SK-N-SH treated with all-trans-retinoic acid at 6 μM for 48 hours (cell line): ENCODE data around the gene M1AP.

Experiments used
- ATAC-seq: fragments of 200-7000 bp; cut with Tn5 transposase; 3 replicates; pipeline ENCODE4 v1.9.1; 2020; ENCODE audit warnings: mild to moderate bottlenecking, moderate library complexity
- ARNTL ChIP-seq: fragments of 450-650 bp; formaldehyde crosslinking; IDR thresholded peaks from 2 replicates; pipeline ENCODE4 v1.5.0; 2020; ENCODE audit warnings: low read depth, mild to moderate bottlenecking, moderate library complexity, borderline replicate concordance
- BACH2 ChIP-seq: fragments of 250-450 bp; sonication (Bioruptor Pico); IDR thresholded peaks from 2 replicates; pipeline ENCODE4 v1.9.0; 2021; ENCODE audit warnings: mild to moderate bottlenecking, borderline replicate concordance
- CREB5 ChIP-seq: fragments of 250-450 bp; sonication (Bioruptor Pico); IDR thresholded peaks from 2 replicates; pipeline ENCODE4 v1.5.1; 2020; ENCODE audit warnings: low read depth, mild to moderate bottlenecking, moderate library complexity
- CSDC2 ChIP-seq: fragments of 250-450 bp; sonication (Bioruptor Pico); IDR thresholded peaks from 2 replicates; pipeline ENCODE4 v1.5.0; 2020; ENCODE audit warnings: mild to moderate bottlenecking, moderate library complexity
- ESRRG ChIP-seq: fragments of 250-450 bp; sonication (Bioruptor Pico); IDR thresholded peaks from 2 replicates; pipeline ENCODE4 v1.6.1; 2021; ENCODE audit warnings: mild to moderate bottlenecking
- GLIS3 ChIP-seq: fragments of 250-450 bp; sonication (Bioruptor Pico); IDR thresholded peaks from 2 replicates; pipeline ENCODE4 v1.5.0; 2020; ENCODE audit warnings: mild to moderate bottlenecking, moderate library complexity
- ISL1 ChIP-seq: fragments of 250-450 bp; sonication (Bioruptor Pico); IDR thresholded peaks from 2 replicates; pipeline ENCODE4 v2.1.2; 2022; ENCODE audit warnings: mild to moderate bottlenecking, moderate library complexity
- OSR1 ChIP-seq: fragments of 250-450 bp; sonication (Bioruptor Pico); IDR thresholded peaks from 2 replicates; pipeline ENCODE4 v1.8.0; 2022; ENCODE audit warnings: moderate library complexity, mild to moderate bottlenecking, inconsistent platforms
- POU6F1 ChIP-seq: fragments of 250-450 bp; sonication (Bioruptor Pico); IDR thresholded peaks from 2 replicates; pipeline ENCODE4 v1.8.0; 2021; ENCODE audit warnings: low read depth, mild to moderate bottlenecking, moderate library complexity, borderline replicate concordance
- PPARA ChIP-seq: fragments of 250-450 bp; sonication (Bioruptor Pico); IDR thresholded peaks from 2 replicates; pipeline ENCODE4 v1.5.0; 2020; ENCODE audit warnings: mild to moderate bottlenecking, borderline replicate concordance
- SNAI2 ChIP-seq: fragments of 250-450 bp; sonication (Bioruptor Pico); IDR thresholded peaks from 2 replicates; pipeline ENCODE4 v1.5.0; 2020; ENCODE audit warnings: mild to moderate bottlenecking, moderate library complexity
- TCF4 ChIP-seq: fragments of 250-450 bp; sonication (Bioruptor Pico); IDR thresholded peaks from 2 replicates; pipeline ENCODE4 v1.8.0; 2021; ENCODE audit warnings: mild to moderate bottlenecking, moderate library complexity, borderline replicate concordance
- TOX ChIP-seq: fragments of 250-450 bp; sonication (Bioruptor Pico); IDR thresholded peaks from 2 replicates; pipeline ENCODE4 v1.8.0; 2021; ENCODE audit warnings: mild to moderate bottlenecking, moderate library complexity, borderline replicate concordance
- ZFP3 ChIP-seq: fragments of 250-450 bp; sonication (Bioruptor Pico); IDR thresholded peaks from 2 replicates; pipeline ENCODE4 v1.5.0; 2020; ENCODE audit warnings: mild to moderate bottlenecking, moderate library complexity
- ZFP30 ChIP-seq: fragments of 450-650 bp; formaldehyde crosslinking; IDR thresholded peaks from 2 replicates; pipeline ENCODE4 v1.5.0; 2022; ENCODE audit warnings: mild to moderate bottlenecking, moderate library complexity
- ZNF565 ChIP-seq: fragments of 450-650 bp; formaldehyde crosslinking; conservative IDR thresholded peaks from 2 replicates; pipeline ENCODE4 v1.5.0; 2020; ENCODE audit warnings: low read depth, mild to moderate bottlenecking, moderate library complexity
- ZNF70 ChIP-seq: fragments of 450-650 bp; formaldehyde crosslinking; IDR thresholded peaks from 2 replicates; pipeline ENCODE4 v1.5.0; 2020; ENCODE audit warnings: mild to moderate bottlenecking, moderate library complexity
- ZNF8 ChIP-seq: fragments of 450-650 bp; formaldehyde crosslinking; IDR thresholded peaks from 2 replicates; pipeline ENCODE4 v1.5.0; 2020; ENCODE audit warnings: mild to moderate bottlenecking, moderate library complexity
- TF ChIP-seq, protein P1 (sequence below): fragments of 250-450 bp; sonication (Bioruptor Pico); IDR thresholded peaks from 2 replicates; pipeline ENCODE4 v1.5.0; 2020; ENCODE audit warnings: mild to moderate bottlenecking, moderate library complexity
- TF ChIP-seq, protein P2 (sequence below): fragments of 250-450 bp; sonication (Bioruptor Pico); IDR thresholded peaks from 2 replicates; pipeline ENCODE4 v1.5.1; 2021; ENCODE audit warnings: mild to moderate bottlenecking, moderate library complexity
- TF ChIP-seq, protein P3 (sequence below): fragments of 250-450 bp; sonication (Bioruptor Pico); IDR thresholded peaks from 2 replicates; pipeline ENCODE4 v1.8.0; 2020; ENCODE audit warnings: mild to moderate bottlenecking, moderate library complexity, borderline replicate concordance

Gene M1AP

GRCh38 chr2:74581463-74581862 lies 66.7 kb downstream of the M1AP start (continued):
- TF ChIP-seq, protein P1, sequence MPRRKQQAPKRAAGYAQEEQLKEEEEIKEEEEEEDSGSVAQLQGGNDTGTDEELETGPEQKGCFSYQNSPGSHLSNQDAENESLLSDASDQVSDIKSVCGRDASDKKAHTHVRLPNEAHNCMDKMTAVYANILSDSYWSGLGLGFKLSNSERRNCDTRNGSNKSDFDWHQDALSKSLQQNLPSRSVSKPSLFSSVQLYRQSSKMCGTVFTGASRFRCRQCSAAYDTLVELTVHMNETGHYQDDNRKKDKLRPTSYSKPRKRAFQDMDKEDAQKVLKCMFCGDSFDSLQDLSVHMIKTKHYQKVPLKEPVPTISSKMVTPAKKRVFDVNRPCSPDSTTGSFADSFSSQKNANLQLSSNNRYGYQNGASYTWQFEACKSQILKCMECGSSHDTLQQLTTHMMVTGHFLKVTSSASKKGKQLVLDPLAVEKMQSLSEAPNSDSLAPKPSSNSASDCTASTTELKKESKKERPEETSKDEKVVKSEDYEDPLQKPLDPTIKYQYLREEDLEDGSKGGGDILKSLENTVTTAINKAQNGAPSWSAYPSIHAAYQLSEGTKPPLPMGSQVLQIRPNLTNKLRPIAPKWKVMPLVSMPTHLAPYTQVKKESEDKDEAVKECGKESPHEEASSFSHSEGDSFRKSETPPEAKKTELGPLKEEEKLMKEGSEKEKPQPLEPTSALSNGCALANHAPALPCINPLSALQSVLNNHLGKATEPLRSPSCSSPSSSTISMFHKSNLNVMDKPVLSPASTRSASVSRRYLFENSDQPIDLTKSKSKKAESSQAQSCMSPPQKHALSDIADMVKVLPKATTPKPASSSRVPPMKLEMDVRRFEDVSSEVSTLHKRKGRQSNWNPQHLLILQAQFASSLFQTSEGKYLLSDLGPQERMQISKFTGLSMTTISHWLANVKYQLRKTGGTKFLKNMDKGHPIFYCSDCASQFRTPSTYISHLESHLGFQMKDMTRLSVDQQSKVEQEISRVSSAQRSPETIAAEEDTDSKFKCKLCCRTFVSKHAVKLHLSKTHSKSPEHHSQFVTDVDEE, result no peak
- no peak for TF ChIP-seq TCF4
- no peak for TF ChIP-seq ZNF8 (CRISPR knock-in tag)
- no peak for TF ChIP-seq CSDC2
- no peak for TF ChIP-seq TOX (CRISPR knock-in tag)
- no peak for TF ChIP-seq ZNF565 (CRISPR knock-in tag)
- TF ChIP-seq ARNTL (CRISPR knock-in tag), result no peak
- no peak for TF ChIP-seq PPARA (CRISPR knock-in tag)
- TF ChIP-seq BACH2 (CRISPR knock-in tag), result no peak
- TF ChIP-seq GLIS3 (CRISPR knock-in tag), result no peak
- TF ChIP-seq, protein P2, sequence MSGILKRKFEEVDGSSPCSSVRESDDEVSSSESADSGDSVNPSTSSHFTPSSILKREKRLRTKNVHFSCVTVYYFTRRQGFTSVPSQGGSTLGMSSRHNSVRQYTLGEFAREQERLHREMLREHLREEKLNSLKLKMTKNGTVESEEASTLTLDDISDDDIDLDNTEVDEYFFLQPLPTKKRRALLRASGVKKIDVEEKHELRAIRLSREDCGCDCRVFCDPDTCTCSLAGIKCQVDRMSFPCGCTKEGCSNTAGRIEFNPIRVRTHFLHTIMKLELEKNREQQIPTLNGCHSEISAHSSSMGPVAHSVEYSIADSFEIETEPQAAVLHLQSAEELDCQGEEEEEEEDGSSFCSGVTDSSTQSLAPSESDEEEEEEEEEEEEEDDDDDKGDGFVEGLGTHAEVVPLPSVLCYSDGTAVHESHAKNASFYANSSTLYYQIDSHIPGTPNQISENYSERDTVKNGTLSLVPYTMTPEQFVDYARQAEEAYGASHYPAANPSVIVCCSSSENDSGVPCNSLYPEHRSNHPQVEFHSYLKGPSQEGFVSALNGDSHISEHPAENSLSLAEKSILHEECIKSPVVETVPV (CRISPR knock-in tag), result no peak
- no peak for TF ChIP-seq ZNF70 (CRISPR knock-in tag)
- TF ChIP-seq, all 23 proteins: peak for 0

GRCh38 chr2:74578408-74578807 lies 69.7 kb downstream of the M1AP start:
- no peak for ATAC-seq
- TF ChIP-seq ZNF70 (CRISPR knock-in tag) (no peak), ZNF565 (CRISPR knock-in tag) (no peak)
- TF ChIP-seq, protein P2 (CRISPR knock-in tag), result no peak

GRCh38 chr2:74577448-74577847 lies 70.7 kb downstream of the M1AP start:
- no peak; the same call in 2 of the 3 replicates for ATAC-seq
- TF ChIP-seq GLIS3 (CRISPR knock-in tag), result no peak
- no peak for TF ChIP-seq ZFP3 (CRISPR knock-in tag)
- no peak for TF ChIP-seq OSR1
- TF ChIP-seq, protein P3, sequence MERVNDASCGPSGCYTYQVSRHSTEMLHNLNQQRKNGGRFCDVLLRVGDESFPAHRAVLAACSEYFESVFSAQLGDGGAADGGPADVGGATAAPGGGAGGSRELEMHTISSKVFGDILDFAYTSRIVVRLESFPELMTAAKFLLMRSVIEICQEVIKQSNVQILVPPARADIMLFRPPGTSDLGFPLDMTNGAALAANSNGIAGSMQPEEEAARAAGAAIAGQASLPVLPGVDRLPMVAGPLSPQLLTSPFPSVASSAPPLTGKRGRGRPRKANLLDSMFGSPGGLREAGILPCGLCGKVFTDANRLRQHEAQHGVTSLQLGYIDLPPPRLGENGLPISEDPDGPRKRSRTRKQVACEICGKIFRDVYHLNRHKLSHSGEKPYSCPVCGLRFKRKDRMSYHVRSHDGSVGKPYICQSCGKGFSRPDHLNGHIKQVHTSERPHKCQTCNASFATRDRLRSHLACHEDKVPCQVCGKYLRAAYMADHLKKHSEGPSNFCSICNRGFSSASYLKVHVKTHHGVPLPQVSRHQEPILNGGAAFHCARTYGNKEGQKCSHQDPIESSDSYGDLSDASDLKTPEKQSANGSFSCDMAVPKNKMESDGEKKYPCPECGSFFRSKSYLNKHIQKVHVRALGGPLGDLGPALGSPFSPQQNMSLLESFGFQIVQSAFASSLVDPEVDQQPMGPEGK, result no peak
- no peak for TF ChIP-seq BACH2 (CRISPR knock-in tag)
- no peak for TF ChIP-seq PPARA (CRISPR knock-in tag)
- no peak for TF ChIP-seq ZNF70 (CRISPR knock-in tag)
- TF ChIP-seq TOX (CRISPR knock-in tag), result no peak
- no peak for TF ChIP-seq ZFP30
- TF ChIP-seq, protein P1, result no peak
- no peak for TF ChIP-seq POU6F1 (CRISPR knock-in tag)
- TF ChIP-seq CSDC2, result no peak
- TF ChIP-seq ARNTL (CRISPR knock-in tag), result no peak
- TF ChIP-seq ZNF565 (CRISPR knock-in tag), result no peak
- no peak for TF ChIP-seq ZNF8 (CRISPR knock-in tag)
- no peak for TF ChIP-seq ISL1 (CRISPR knock-in tag)
- TF ChIP-seq CREB5 (CRISPR knock-in tag), result no peak
- no peak for TF ChIP-seq SNAI2 (CRISPR knock-in tag)
- TF ChIP-seq ESRRG (CRISPR knock-in tag), result no peak
